ENCODE data around the gene KLRG1. TPM values are rescaled to one million over a fixed set of nuclear protein-coding genes. Genes with fewer than 3 reads are reported as not detected.

Gene KLRG1
- total RNA-seq, 2 experiments from 2014 or later = 4.9 to 12.5 TPM

GRCh38 chr12:8943565-8944186 is 45.7 kb upstream of the KLRG1 start:
- CTCF ChIA-PET (ENCODE audit: unreplicated experiment) = no interaction called here
- TF ChIP-seq CTCF (conservative IDR thresholded peaks at IDR 0.05; ENCODE audit: low read length) = no peak
- peaks cover 32% of the 10 kb centered on the region for H3K79me2 ChIP-seq (ENCODE audit: insufficient read depth, low read depth, low read length)
- DNase-seq (ENCODE audit: low spot score) = no peak
- no peak overlapping the region for H2AFZ ChIP-seq (ENCODE audit: low read length)
- no peak overlapping the region for H3K4me3 ChIP-seq (ENCODE audit: low read depth, low read length, poor library complexity, severe bottlenecking)
- peaks cover 21% of the 10 kb centered on the region for H3K4me1 ChIP-seq (ENCODE audit: insufficient read depth, low read length, poor library complexity, severe bottlenecking)
- no TSS peak for BruUV-seq (replicated peaks)
- no peaks in the 10 kb centered on the region for H3K9me2 ChIP-seq (ENCODE audit: insufficient read depth, low read length)
- H4K20me1 ChIP-seq (ENCODE audit: insufficient read depth, low read length) = peaks cover 25% of the 10 kb centered on the region
- H3K36me3 ChIP-seq (ENCODE audit: insufficient read depth, low read length) = peaks cover 71% of the 10 kb centered on the region
- intact Hi-C loops (cut with micrococcal nuclease; ENCODE audit: unreplicated experiment) = no loop called here
- H3K27ac ChIP-seq (ENCODE audit: low read depth, low read length, poor library complexity, severe bottlenecking) = no peak overlapping the region
- H3K9me3 ChIP-seq (ENCODE audit: low read length) = no peaks in the 10 kb centered on the region
- POLR2A ChIA-PET = interaction anchor here (1.0 kb wide), 1 partner anchor 88 kb away, joined by 3 read pairs; no protein-coding TSS in a partner anchor
- H3K4me2 ChIP-seq (ENCODE audit: low read length) = no peak overlapping the region

DNA sequence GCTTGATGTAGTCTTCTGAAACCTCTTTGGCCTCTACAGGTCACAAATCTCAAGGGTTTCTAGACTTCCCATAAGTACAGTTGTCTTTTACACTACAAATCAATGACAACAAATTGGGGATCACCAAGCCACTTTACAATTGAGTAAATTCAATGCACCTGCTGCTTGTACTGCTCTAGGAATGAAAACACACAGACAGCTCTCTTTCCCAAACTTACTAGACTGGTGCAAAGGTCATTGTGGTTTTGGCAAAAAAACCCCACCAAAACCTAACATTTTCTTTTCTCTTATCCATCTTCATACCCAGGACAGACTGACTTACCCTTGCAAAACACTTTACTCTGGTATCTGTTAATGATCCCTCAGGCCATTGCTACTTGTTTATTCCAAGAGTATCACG is 42.6 kb upstream of the KLRG1 start:
- BruUV-seq (replicated peaks) = no TSS peak
- POLR2A ChIA-PET = interaction anchor here (0.5 kb wide), 1 partner anchor 53 kb away, joined by 5 read pairs; no protein-coding TSS in a partner anchor
- intact Hi-C loops (cut with micrococcal nuclease; ENCODE audit: unreplicated experiment) = loop anchor here (5.0 kb wide), 1 partner anchor 249 kb away; the partner anchor contains the start of gene RIMKLB
- Histone ChIP-seq H3K9me2 (ENCODE audit: insufficient read depth, low read length) (no peaks in the 10 kb centered on the region), H2AFZ (ENCODE audit: low read length) (no peak overlapping the region), H3K79me2 (ENCODE audit: insufficient read depth, low read depth, low read length) (peaks cover 54% of the 10 kb centered on the region), H3K4me3 (ENCODE audit: low read depth, low read length, poor library complexity, severe bottlenecking) (peak overlapping the region; percentile 88), H3K36me3 (ENCODE audit: insufficient read depth, low read length) (peaks cover 62% of the 10 kb centered on the region), H3K27ac (ENCODE audit: low read depth, low read length, poor library complexity, severe bottlenecking) (no peak overlapping the region), H3K4me1 (ENCODE audit: insufficient read depth, low read length, poor library complexity, severe bottlenecking) (peaks cover 27% of the 10 kb centered on the region), H3K4me2 (ENCODE audit: low read length) (peak overlapping the region; percentile 98), H4K20me1 (ENCODE audit: insufficient read depth, low read length) (peaks cover 30% of the 10 kb centered on the region), H3K9me3 (ENCODE audit: low read length) (peaks cover under 1% of the 10 kb centered on the region; the same call in 1 of the 2 replicates)
- TF ChIP-seq EZH2phosphoT487 (IDR thresholded peaks at IDR 0.05; ENCODE audit: borderline replicate concordance, low read depth, low read length) = no peak
- TF ChIP-seq CTCF (conservative IDR thresholded peaks at IDR 0.05; ENCODE audit: low read length) = no peak
- CTCF ChIA-PET (ENCODE audit: unreplicated experiment) = no interaction called here
- DNase-seq (ENCODE audit: low spot score) = no peak

DNA sequence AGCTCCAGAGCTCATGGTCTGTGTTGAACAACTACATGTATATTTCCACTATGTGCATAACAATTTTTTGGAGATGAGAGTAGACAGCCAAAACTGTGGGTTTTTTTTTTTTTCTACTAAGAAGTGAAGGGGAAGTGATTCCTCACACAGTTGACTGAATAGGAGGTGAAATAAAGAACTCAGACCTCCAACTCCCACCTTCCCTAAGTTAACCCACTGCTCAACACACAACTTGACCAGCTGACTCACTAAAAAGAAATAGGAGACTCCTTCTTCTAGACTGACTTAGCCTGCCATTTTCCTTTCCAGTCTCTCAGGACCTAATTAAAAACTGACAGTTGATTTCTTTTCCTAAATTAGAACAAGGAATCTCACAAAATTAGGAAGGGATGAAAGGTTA is 41.6 kb upstream of the KLRG1 start:
- Histone ChIP-seq H3K9me2 (ENCODE audit: insufficient read depth, low read length) (no peaks in the 10 kb centered on the region), H3K79me2 (ENCODE audit: insufficient read depth, low read depth, low read length) (peaks cover 54% of the 10 kb centered on the region), H3K4me2 (ENCODE audit: low read length) (peak overlapping the region; percentile 98), H4K20me1 (ENCODE audit: insufficient read depth, low read length) (peaks cover 30% of the 10 kb centered on the region), H3K4me3 (ENCODE audit: low read depth, low read length, poor library complexity, severe bottlenecking) (peak overlapping the region; percentile 88), H3K9me3 (ENCODE audit: low read length) (peaks cover 10% of the 10 kb centered on the region; the same call in 1 of the 2 replicates), H3K4me1 (ENCODE audit: insufficient read depth, low read length, poor library complexity, severe bottlenecking) (peaks cover 28% of the 10 kb centered on the region), H3K36me3 (ENCODE audit: insufficient read depth, low read length) (peaks cover 61% of the 10 kb centered on the region), H3K27ac (ENCODE audit: low read depth, low read length, poor library complexity, severe bottlenecking) (peak overlapping the region; percentile 2), H2AFZ (ENCODE audit: low read length) (no peak overlapping the region)
- POLR2A ChIA-PET = interaction anchor here (0.7 to 1.6 kb wide), 4 partner anchors 15 to 53 kb away, joined by 3 to 4 read pairs (median 4); partner anchors contain the start of gene PHC1
- TF ChIP-seq EZH2phosphoT487 (IDR thresholded peaks at IDR 0.05; ENCODE audit: borderline replicate concordance, low read depth, low read length) = no peak
- no peak for TF ChIP-seq CTCF (conservative IDR thresholded peaks at IDR 0.05; ENCODE audit: low read length)
- intact Hi-C loops (cut with micrococcal nuclease; ENCODE audit: unreplicated experiment) = loop anchor here (2.0 to 5.0 kb wide), 2 partner anchors 35 to 250 kb away; partner anchors contain the start of gene RIMKLB
- DNase-seq (ENCODE audit: low spot score) = peak; percentile 22
- CTCF ChIA-PET (ENCODE audit: unreplicated experiment) = no interaction called here
- no TSS peak for BruUV-seq (replicated peaks)

All from OCI-LY7 (cell line).